HCT116 (cell line): Measurements from ENCODE around the gene HJURP. TPM values are rescaled to one million over a fixed set of nuclear protein-coding genes. Genes with fewer than 3 reads are reported as not detected.

Experiments
- ATAC-seq: fragments of 200-7000 bp; cut with Tn5 transposase; 2 replicates; pipeline ENCODE4 v1.9.1; 2020; ENCODE audit warnings: mild to moderate bottlenecking, moderate library complexity
- BruUV-seq: library from RNA; stranded (reverse); fragments of 400-500 nt; replicated peaks from 2 replicates; lab custom pipeline; 2021; lab: Mats Ljungman, UMichigan
- CTCF ChIA-PET: fragments of 300-600 bp; sonication (Branson Sonifier 250); formaldehyde crosslinking; loops from one replicate; lab custom pipeline; 2021; ENCODE audit warnings: antibody characterized with exemption; lab: Charles Lee
- POLR2A ChIA-PET: fragments of 300-600, 350-600 bp; sonication (Branson Sonifier 250); formaldehyde crosslinking; loops from one replicate; lab custom pipeline; 2021; ENCODE audit warnings: antibody characterized with exemption; lab: Charles Lee
- RAD21 ChIA-PET, 2 experiments: fragments of 300-600 bp; sonication (Branson Sonifier 250); formaldehyde crosslinking; loops; one replicate each; lab custom pipeline; 2023; ENCODE audit warnings: low total read pairs in 2 of 2; ENCODE audit not compliant: uncharacterized antibody in 2 of 2, unreplicated experiment in 2 of 2, low non-redundant PET in 1 of 2; lab: Charles Lee
- DNase-seq: peaks from one replicate; pipeline ENCODE4 v3.0.0-alpha.2; 2010; ENCODE audit warnings: low read depth, low spot score
- H2AFZ ChIP-seq: fragments of 200-600 bp; shearing (Covaris generic), sonication (generic); 2 replicates; pipeline ENCODE4 v1.6.1; 2017; ENCODE audit warnings: low read depth, mixed run types, mixed read lengths, antibody characterized with exemption, low read length; ENCODE audit not compliant: poor library complexity, severe bottlenecking
- H3K27ac ChIP-seq: 2 replicates; pipeline ENCODE4 v1.5.1; 2012; ENCODE audit warnings: low read depth, low read length
- H3K27me3 ChIP-seq: fragments of 200-600 bp; sonication (generic); 2 replicates; pipeline ENCODE4 v1.6.1; 2016; ENCODE audit warnings: mixed run types, low read length, mixed read lengths; ENCODE audit not compliant: insufficient read depth
- H3K36me3 ChIP-seq, 2 experiments: fragments of 200-500 bp in 1 of 2; fragments of 200-600 bp in 1 of 2; sonication (Bioruptor generic) in 1 of 2; sonication (generic) in 1 of 2; 2 replicates each; pipeline versions ENCODE4 v1.5.1 to v1.6.1; 2014 to 2016; ENCODE audit warnings: low read length in 2 of 2, inconsistent platforms in 1 of 2, mixed read lengths in 1 of 2, mixed run types in 1 of 2; ENCODE audit not compliant: insufficient read depth in 2 of 2, control insufficient read depth in 1 of 2
- H3K4me1 ChIP-seq, 2 experiments: fragments of 200-600 bp in 1 of 2; sonication (generic) in 1 of 2; 2 replicates each; pipeline versions ENCODE4 v1.5.1 to v1.6.1; 2012 to 2017; ENCODE audit warnings: low read length in 2 of 2, inconsistent platforms in 1 of 2, mild to moderate bottlenecking in 1 of 2, mixed read lengths in 1 of 2, mixed run types in 1 of 2, moderate library complexity in 1 of 2; ENCODE audit not compliant: insufficient read depth in 2 of 2, control insufficient read depth in 1 of 2
- H3K4me2 ChIP-seq: fragments of 200-600 bp; sonication (generic); 2 replicates; pipeline ENCODE4 v1.6.1; 2017; ENCODE audit warnings: mixed run types, low read length, mixed read lengths
- H3K4me3 ChIP-seq, 2 experiments: fragments of 200-600 bp in 1 of 2; sonication (generic) in 1 of 2; replicated peaks in 1 of 2; 2 replicates each; pipeline ENCODE4 v1.5.1; 2011 to 2016; ENCODE audit warnings: low read length in 2 of 2, control low read depth in 1 of 2, low read depth in 1 of 2, mild to moderate bottlenecking in 1 of 2, mixed read lengths in 1 of 2, mixed run types in 1 of 2
- H3K79me2 ChIP-seq: fragments of 200-600 bp; sonication (generic); 2 replicates; pipeline ENCODE4 v1.6.1; 2017; ENCODE audit warnings: mild to moderate bottlenecking, mixed run types, low read length, moderate library complexity, mixed read lengths; ENCODE audit not compliant: insufficient read depth
- H3K9ac ChIP-seq: fragments of 200-600 bp; sonication (generic); 2 replicates; pipeline ENCODE4 v1.6.1; 2016; ENCODE audit warnings: low read length, mixed read lengths
- H3K9me2 ChIP-seq: fragments of 200-600 bp; sonication (generic), shearing (Covaris generic); 2 replicates; pipeline ENCODE4 v1.6.1; 2017; ENCODE audit warnings: mixed run types, mild to moderate bottlenecking, moderate library complexity; ENCODE audit not compliant: insufficient read depth
- H3K9me3 ChIP-seq, 2 experiments: fragments of 200-500 bp in 1 of 2; fragments of 200-600 bp in 1 of 2; sonication (Bioruptor generic) in 1 of 2; sonication (generic) in 1 of 2; 2 replicates each; pipeline ENCODE4 v1.6.1; 2014 to 2017; ENCODE audit warnings: low read length in 2 of 2, mixed read lengths in 2 of 2, inconsistent platforms in 1 of 2, low read depth in 1 of 2, mild to moderate bottlenecking in 1 of 2, mixed run types in 1 of 2, moderate library complexity in 1 of 2; ENCODE audit not compliant: control insufficient read depth in 1 of 2, insufficient read depth in 1 of 2
- H4K20me1 ChIP-seq: fragments of 200-600 bp; sonication (generic), shearing (Covaris generic); 2 replicates; pipeline ENCODE4 v1.6.1; 2017; ENCODE audit warnings: mixed run types, mild to moderate bottlenecking, moderate library complexity; ENCODE audit not compliant: insufficient read depth
- CBX3 ChIP-seq: IDR thresholded peaks from 2 replicates; pipeline ENCODE4 v1.6.1; 2012; ENCODE audit warnings: low read depth
- CEBPB ChIP-seq: IDR thresholded peaks from 2 replicates; pipeline ENCODE4 v1.6.1; 2012; ENCODE audit warnings: low read depth
- ELF1 ChIP-seq: IDR thresholded peaks from 2 replicates; pipeline ENCODE4 v1.6.1; 2012; ENCODE audit warnings: low read depth, borderline replicate concordance
- EZH2phosphoT487 ChIP-seq: fragments of 200-600 bp; IDR thresholded peaks from 2 replicates; pipeline ENCODE4 v1.6.1; 2018; ENCODE audit warnings: antibody characterized with exemption, borderline replicate concordance
- FOSL1 ChIP-seq: IDR thresholded peaks from 2 replicates; pipeline ENCODE4 v1.6.1; 2012; ENCODE audit warnings: low read depth
- JUND ChIP-seq: IDR thresholded peaks from 2 replicates; pipeline ENCODE4 v1.6.1; 2012
- POLR2A ChIP-seq: IDR thresholded peaks from 2 replicates; pipeline ENCODE4 v1.7.0; 2011; ENCODE audit warnings: borderline replicate concordance; ENCODE audit not compliant: insufficient read depth, insufficient read length; ENCODE audit errors: extremely low read depth
- POLR2AphosphoS5 ChIP-seq: IDR thresholded peaks from 2 replicates; pipeline ENCODE4 v1.6.1; 2011; ENCODE audit warnings: mild to moderate bottlenecking, low read depth, low read length, moderate library complexity
- RAD21 ChIP-seq: IDR thresholded peaks from 2 replicates; pipeline ENCODE4 v1.6.1; 2012; ENCODE audit warnings: low read depth, mild to moderate bottlenecking
- REST ChIP-seq: IDR thresholded peaks from 2 replicates; pipeline ENCODE4 v1.6.1; 2012; ENCODE audit warnings: low read depth
- SIN3A ChIP-seq: IDR thresholded peaks from 2 replicates; pipeline ENCODE4 v1.6.1; 2012; ENCODE audit warnings: low read depth
- SRF ChIP-seq: IDR thresholded peaks from 2 replicates; pipeline ENCODE4 v1.6.1; 2012; ENCODE audit warnings: low read depth
- TCF7L2 ChIP-seq: IDR thresholded peaks from 2 replicates; pipeline ENCODE4 v1.7.0; 2011; ENCODE audit warnings: borderline replicate concordance, inconsistent platforms; ENCODE audit not compliant: insufficient read depth, insufficient read length; ENCODE audit errors: extremely low read depth
- YY1 ChIP-seq: IDR thresholded peaks from 2 replicates; pipeline ENCODE4 v1.6.1; 2011; ENCODE audit warnings: low read length, low read depth, moderate library complexity, mild to moderate bottlenecking; ENCODE audit not compliant: insufficient replicate concordance; ENCODE audit errors: extremely low read depth
- ZFX ChIP-seq: fragments of 450-650 bp; IDR thresholded peaks from 2 replicates; pipeline ENCODE4 v1.6.1; 2017
- ZNF274 ChIP-seq: fragments of 200-500 bp; sonication (Bioruptor generic); IDR thresholded peaks from 2 replicates; pipeline ENCODE4 v1.6.1; 2014; ENCODE audit warnings: mild to moderate bottlenecking, low read depth, low read length, inconsistent platforms
- intact Hi-C: fragments of 100-400 bp; cut with micrococcal nuclease; formaldehyde crosslinking; loops from 2 replicates; pipeline ENCODE4 v1.10.0; 2022
- total RNA-seq: library from RNA; stranded (reverse); gene quantifications from one replicate; pipeline ENCODE4 v1.2.1, GENCODE V29; 2021; ENCODE audit not compliant: unreplicated experiment

HJURP gene
- total RNA-seq, 1 experiment from 2014 or later = 64.1 TPM

- H3K4me3 ChIP-seq = no peak overlapping the region
- H3K9me2 ChIP-seq = no peaks in the 10 kb centered on the region
- H3K79me2 ChIP-seq = no peaks in the 10 kb centered on the region
- H3K9me3 ChIP-seq = no peaks in the 10 kb centered on the region
- no peaks in the 10 kb centered on the region for H3K27me3 ChIP-seq
- ChIA-PET CTCF (no interaction called here), RAD21 (no interaction called here), POLR2A (no interaction called here)
- ATAC-seq (no peak), DNase-seq (no peak)
- BruUV-seq = no TSS peak
- H3K4me1 ChIP-seq = peaks cover 5 to 9% of the 10 kb centered on the region in 2 experiments; a peak in 3 of 4 replicates
- no peak overlapping the region for H2AFZ ChIP-seq
- TF ChIP-seq YY1 (no peak), RAD21 (no peak), POLR2AphosphoS5 (no peak), CBX3 (no peak), SIN3A (no peak), SRF (no peak), TCF7L2 (no peak), JUND (no peak), EZH2phosphoT487 (no peak), ZNF274 (no peak)
- intact Hi-C loops = no loop called here
- no peak overlapping the region for H3K4me2 ChIP-seq
- no peak overlapping the region for H3K27ac ChIP-seq
- no peak overlapping the region for H3K9ac ChIP-seq
- H3K36me3 ChIP-seq = no peaks in the 10 kb centered on the region
- no peaks in the 10 kb centered on the region for H4K20me1 ChIP-seq
Observed at GRCh38 chr2:233799087-233799665, 55.2 kb downstream of the HJURP start.

- Histone ChIP-seq H3K27me3 (no peaks in the 10 kb centered on the region), H3K9me2 (no peaks in the 10 kb centered on the region), H3K9ac (no peak overlapping the region), H3K4me1 (peaks cover 5 to 9% of the 10 kb centered on the region in 2 experiments; a peak in 3 of 4 replicates), H3K27ac (no peak overlapping the region), H2AFZ (no peak overlapping the region), H3K4me3 (no peak overlapping the region), H3K4me2 (no peak overlapping the region), H3K9me3 (no peaks in the 10 kb centered on the region), H3K79me2 (no peaks in the 10 kb centered on the region), H4K20me1 (no peaks in the 10 kb centered on the region), H3K36me3 (no peaks in the 10 kb centered on the region)
- no peak for DNase-seq
- no TSS peak for BruUV-seq
- intact Hi-C loops = no loop called here
- no peak for ATAC-seq
- ChIA-PET POLR2A (no interaction called here), RAD21 (no interaction called here), CTCF (no interaction called here)
- no peak for TF ChIP-seq POLR2A
- TF ChIP-seq ZNF274 = no peak
- no peak for TF ChIP-seq RAD21
- no peak for TF ChIP-seq REST
- no peak for TF ChIP-seq SIN3A
- no peak for TF ChIP-seq CBX3
- TF ChIP-seq TCF7L2 = no peak
- TF ChIP-seq FOSL1 = no peak
- TF ChIP-seq ZFX = no peak
- no peak for TF ChIP-seq CEBPB
- no peak for TF ChIP-seq ELF1
Observed at GRCh38 chr2:233798335-233799086, 55.8 kb downstream of the HJURP start.
